Mesenteric fat pad (tissue), 1 donor: ENCODE measurements around the gene FAM219A. TPM values are rescaled to one million over a fixed set of nuclear protein-coding genes. Genes with fewer than 3 reads are reported as not detected.
"Not testable (repeated sequence)": the region's sequence is repeated elsewhere in the genome, so short reads cannot be mapped to it uniquely, and the experiment has no call there.

Experiments used
- DNase-seq: peaks from one replicate; pipeline ENCODE4 v3.0.0-alpha.2; 2020; ENCODE audit warnings: low spot score
- total RNA-seq: library from RNA; stranded (reverse); fragmentation: NEBNext Ultra II Directional; extraction: Animal tissue kit (Norgen Biotek cat#: 25700); gene quantifications from one replicate; pipeline ENCODE4 v1.2.1, GENCODE V29; 2021
- donor health status: DM: yes; HTN: yes; CAD: no.

FAM219A gene
- total RNA-seq, 1 donor from 2014 or later = 53.9 TPM

DNA sequence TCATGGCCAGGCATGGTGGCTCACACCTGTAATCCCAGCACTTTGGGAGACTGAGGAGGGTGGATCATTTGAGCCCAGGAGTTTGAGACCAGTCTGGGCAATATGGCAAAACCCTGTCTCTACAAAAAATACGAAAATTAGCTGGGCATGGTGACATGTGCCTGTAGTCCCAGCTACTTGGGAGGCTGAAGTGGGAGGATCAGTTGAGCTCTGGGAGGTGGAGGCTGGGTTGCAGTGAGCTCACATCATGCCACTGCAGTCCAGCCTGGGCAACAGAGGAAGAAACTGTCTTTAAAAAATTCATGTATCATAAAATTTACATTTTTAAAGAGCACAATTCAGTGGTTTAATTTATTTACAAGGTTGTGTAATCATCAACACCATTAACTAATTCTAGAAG lies 105.4 kb downstream of the FAM219A start:
- not testable (repeated sequence) for DNase-seq

GRCh38 chr9:34352122-34352652 lies 106.2 kb downstream of the FAM219A start:
- DNase-seq = not testable (repeated sequence)

DNA sequence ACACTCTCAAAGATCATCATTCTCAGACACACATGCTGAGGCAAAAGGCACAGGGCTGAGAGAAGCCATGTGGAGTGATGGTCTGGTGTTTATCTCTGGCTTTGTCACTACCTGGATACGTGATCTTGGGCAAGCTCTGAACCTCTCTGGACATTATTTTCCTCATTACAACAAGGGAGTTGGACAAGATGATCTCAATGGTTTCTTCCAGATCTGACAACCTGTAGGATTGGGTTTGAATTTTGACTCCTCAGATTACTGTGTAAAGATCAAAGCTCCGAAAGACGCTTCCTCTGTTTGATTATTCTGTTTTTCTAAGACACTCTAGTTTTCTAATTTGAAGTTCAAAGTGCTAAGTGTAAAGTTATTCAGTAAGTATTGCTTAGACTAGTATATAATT lies 109.0 kb downstream of the FAM219A start:
- DNase-seq = no peak

Other genes with a start within 250 kb of the FAM219A start
- 0.45 TPM for gene KIF24, start 129.3 kb downstream of the FAM219A start, total RNA-seq
- 17.7 TPM for gene NUDT2, start 129.0 kb downstream of the FAM219A start, total RNA-seq
- 10.1 TPM for gene MYORG, start 81.7 kb downstream of the FAM219A start, total RNA-seq
- not detected for gene DNAI1, start 235 bp upstream of the FAM219A start, total RNA-seq
- gene ENHO, start 64.4 kb upstream of the FAM219A start, total RNA-seq = not detected
- 116 TPM for gene CNTFR, start 131.2 kb upstream of the FAM219A start, total RNA-seq
- gene RPP25L, start 153.5 kb upstream of the FAM219A start, total RNA-seq = 14.8 TPM
- 61.5 TPM for gene DCTN3, start 161.9 kb upstream of the FAM219A start, total RNA-seq
- gene ARID3C, start 170.5 kb upstream of the FAM219A start, total RNA-seq = not detected
- 48.3 TPM for gene SIGMAR1, start 179.2 kb upstream of the FAM219A start, total RNA-seq
- gene GALT, start 188.1 kb upstream of the FAM219A start, total RNA-seq = 21.3 TPM
- gene IL11RA, start 193.6 kb upstream of the FAM219A start, total RNA-seq = 15.6 TPM
- gene CCL27, start 204.1 kb upstream of the FAM219A start, total RNA-seq = not detected
- gene CCL19, start 232.7 kb upstream of the FAM219A start, total RNA-seq = not detected